Activated T-helper 1 cell treated with anti-CD3 and anti-CD28 coated beads, Interleukin-2, amount 50 U/mL, for 16 hours (primary cell): ENCODE measurements around the gene GRIK4.

ENCODE experiments used
- DNase-seq, 2 donors: peaks; one replicate each; pipeline ENCODE4 v3.0.0-alpha.2; 2020; ENCODE audit warnings: low read depth in 1 of 2, low spot score in 1 of 2

The GRIK4 gene

GRCh38 chr11:120660024-120660565 is 148.5 kb downstream of the GRIK4 start:
- DNase-seq, result no peak

GRCh38 chr11:120662071-120662676 is 150.6 kb downstream of the GRIK4 start:
- DNase-seq, result no peak

- no peak for DNase-seq
These were observed 151.6 kb downstream of the GRIK4 start for GRCh38 chr11:120663142-120663541.

- no peak for DNase-seq
These were observed 154.6 kb downstream of the GRIK4 start for GRCh38 chr11:120666121-120666639.

- no peak for DNase-seq
These were observed 155.7 kb downstream of the GRIK4 start for GRCh38 chr11:120667281-120667680.

- no peak for DNase-seq
These were observed 156.4 kb downstream of the GRIK4 start for GRCh38 chr11:120667934-120668333.

- no peak for DNase-seq
These were observed 157.0 kb downstream of the GRIK4 start for GRCh38 chr11:120668537-120668936.

- DNase-seq, result no peak
These were observed 163.0 kb downstream of the GRIK4 start for GRCh38 chr11:120674542-120674941.

- DNase-seq, result no peak
These were observed 163.6 kb downstream of the GRIK4 start for GRCh38 chr11:120675171-120675570.

- DNase-seq, result no peak
These were observed 165.4 kb downstream of the GRIK4 start for GRCh38 chr11:120676991-120677390.

GRCh38 chr11:120680322-120680721 is 168.8 kb downstream of the GRIK4 start:
- DNase-seq, result no peak

GRCh38 chr11:120681434-120682331 is 170.1 kb downstream of the GRIK4 start:
- DNase-seq, result no peak

- no peak for DNase-seq
These were observed 170.7 kb downstream of the GRIK4 start for GRCh38 chr11:120682332-120682649.

GRCh38 chr11:120682866-120683265 is 171.3 kb downstream of the GRIK4 start:
- DNase-seq, result no peak

- DNase-seq, result no peak
These were observed 175.0 kb downstream of the GRIK4 start for GRCh38 chr11:120686516-120686915.

- DNase-seq, result no peak
These were observed 176.6 kb downstream of the GRIK4 start for GRCh38 chr11:120688163-120688562.

GRCh38 chr11:120689596-120690275 is 178.2 kb downstream of the GRIK4 start:
- no peak for DNase-seq

GRCh38 chr11:120690406-120690805 is 178.9 kb downstream of the GRIK4 start:
- DNase-seq, result no peak

- DNase-seq, result no peak
These were observed 183.2 kb downstream of the GRIK4 start for GRCh38 chr11:120694726-120695125.

GRCh38 chr11:120695426-120695825 is 183.9 kb downstream of the GRIK4 start:
- DNase-seq, result no peak

GRCh38 chr11:120695939-120696338 is 184.4 kb downstream of the GRIK4 start:
- no peak for DNase-seq
